Caco-2 (cell line): ENCODE results near the gene IQGAP3. TPM values are rescaled to one million over a fixed set of nuclear protein-coding genes. Genes with fewer than 3 reads are reported as not detected.

Experiments used
- BruUV-seq: library from RNA; stranded (reverse); fragments of 400-500 nt; replicated peaks from 2 replicates; lab custom pipeline; 2021; lab: Mats Ljungman, UMichigan
- CTCF ChIA-PET: fragments of 300-600 bp; sonication (Branson Sonifier 250); formaldehyde crosslinking; loops from one replicate; lab custom pipeline; 2022; ENCODE audit warnings: antibody characterized with exemption; lab: Charles Lee
- POLR2A ChIA-PET: fragments of 300-600 bp; sonication (Branson Sonifier 250); formaldehyde crosslinking; loops from one replicate; lab custom pipeline; 2022; ENCODE audit warnings: antibody characterized with exemption; lab: Charles Lee
- DNase-seq, 2 experiments: peaks; one replicate each; pipeline versions ENCODE4 v3.0.0 to v3.0.0-alpha.2; 2020 to 2022
- H3K27me3 ChIP-seq: replicated peaks from 2 replicates; pipeline ENCODE4 v1.6.0; 2011; ENCODE audit warnings: low read length; ENCODE audit not compliant: control insufficient read depth, insufficient read depth
- H3K36me3 ChIP-seq: 2 replicates; pipeline ENCODE4 v1.5.1; 2011; ENCODE audit warnings: low read length; ENCODE audit not compliant: control insufficient read depth, insufficient read depth
- H3K4me1 ChIP-seq: fragments of 250-450 bp; sonication (Bioruptor Pico); 2 replicates; pipeline ENCODE4 v1.5.1; 2020; ENCODE audit warnings: mild to moderate bottlenecking
- H3K4me3 ChIP-seq: 2 replicates; pipeline ENCODE4 v1.5.1; 2011; ENCODE audit warnings: low read depth, mild to moderate bottlenecking, control low read depth, low read length
- H3K9me3 ChIP-seq: fragments of 250-450 bp; sonication (Bioruptor Pico); 2 replicates; pipeline ENCODE4 v1.5.1; 2020; ENCODE audit warnings: mild to moderate bottlenecking, moderate library complexity
- H3K27ac Mint-ChIP-seq: one replicate; pipeline ENCODE4 v1.8.0; 2022; ENCODE audit warnings: mixed read lengths; ENCODE audit not compliant: unreplicated experiment
- H3K27me3 Mint-ChIP-seq: one replicate; pipeline ENCODE4 v1.8.0; 2022; ENCODE audit warnings: mixed read lengths; ENCODE audit not compliant: insufficient read depth, unreplicated experiment
- H3K36me3 Mint-ChIP-seq: one replicate; pipeline ENCODE4 v1.8.0; 2022; ENCODE audit warnings: mild to moderate bottlenecking, mixed read lengths; ENCODE audit not compliant: insufficient read depth, unreplicated experiment
- H3K4me1 Mint-ChIP-seq: one replicate; pipeline ENCODE4 v1.8.0; 2022; ENCODE audit warnings: low read depth, mixed read lengths; ENCODE audit not compliant: unreplicated experiment
- H3K4me3 Mint-ChIP-seq: one replicate; pipeline ENCODE4 v1.8.0; 2022; ENCODE audit warnings: mild to moderate bottlenecking, moderate library complexity, mixed read lengths; ENCODE audit not compliant: unreplicated experiment
- H3K9me3 Mint-ChIP-seq: one replicate; pipeline ENCODE4 v1.8.0; 2022; ENCODE audit warnings: mixed read lengths; ENCODE audit not compliant: unreplicated experiment
- intact Hi-C: fragments of 100-400 bp; cut with micrococcal nuclease; formaldehyde crosslinking; loops from one replicate; pipeline ENCODE4 v1.10.0; 2022; ENCODE audit not compliant: unreplicated experiment
- total RNA-seq: library from RNA; stranded (reverse); gene quantifications from 2 replicates; pipeline ENCODE4 v1.2.3, GENCODE V29; 2022
- TF ChIP-seq, protein P1 (sequence below), 2 experiments: fragments of 200-600 bp in 1 of 2; IDR thresholded peaks; 1 replicate in 1 of 2; 2 replicates in 1 of 2; pipeline versions ENCODE4 v1.5.1 to v1.8.0; 2011 to 2022; ENCODE audit warnings: antibody characterized with exemption in 1 of 2, control low read depth in 1 of 2, inconsistent platforms in 1 of 2, low read depth in 1 of 2, low read length in 1 of 2, mild to moderate bottlenecking in 1 of 2, moderate library complexity in 1 of 2; ENCODE audit not compliant: insufficient read depth in 1 of 2, severe bottlenecking in 1 of 2, unreplicated experiment in 1 of 2

Gene IQGAP3
- total RNA-seq, 1 experiment from 2014 or later: 37.6 TPM

- Mint-ChIP-seq H3K27me3 (no peaks in the 10 kb centered on the region), H3K27ac (peak overlapping the region; percentile 88), H3K9me3 (no peaks in the 10 kb centered on the region), H3K36me3 (peaks cover 23% of the 10 kb centered on the region), H3K4me3 (peak overlapping the region; percentile 79), H3K4me1 (no peaks in the 10 kb centered on the region)
- ChIA-PET CTCF (interaction anchor here (0.9 to 1.0 kb wide), 2 partner anchors 10 to 216 kb away, joined by 3 to 5 read pairs; partner anchors contain the start of gene NAXE), POLR2A (interaction anchor here (0.6 to 1.0 kb wide), 3 partner anchors 10 to 145 kb away, joined by 5 to 12 read pairs (median 8); partner anchors contain the start of genes MEF2D and NAXE)
- peaks cover 8% of the 10 kb centered on the region; the same call in 1 of the 2 replicates for H3K4me1 ChIP-seq
- TF ChIP-seq, protein P1, sequence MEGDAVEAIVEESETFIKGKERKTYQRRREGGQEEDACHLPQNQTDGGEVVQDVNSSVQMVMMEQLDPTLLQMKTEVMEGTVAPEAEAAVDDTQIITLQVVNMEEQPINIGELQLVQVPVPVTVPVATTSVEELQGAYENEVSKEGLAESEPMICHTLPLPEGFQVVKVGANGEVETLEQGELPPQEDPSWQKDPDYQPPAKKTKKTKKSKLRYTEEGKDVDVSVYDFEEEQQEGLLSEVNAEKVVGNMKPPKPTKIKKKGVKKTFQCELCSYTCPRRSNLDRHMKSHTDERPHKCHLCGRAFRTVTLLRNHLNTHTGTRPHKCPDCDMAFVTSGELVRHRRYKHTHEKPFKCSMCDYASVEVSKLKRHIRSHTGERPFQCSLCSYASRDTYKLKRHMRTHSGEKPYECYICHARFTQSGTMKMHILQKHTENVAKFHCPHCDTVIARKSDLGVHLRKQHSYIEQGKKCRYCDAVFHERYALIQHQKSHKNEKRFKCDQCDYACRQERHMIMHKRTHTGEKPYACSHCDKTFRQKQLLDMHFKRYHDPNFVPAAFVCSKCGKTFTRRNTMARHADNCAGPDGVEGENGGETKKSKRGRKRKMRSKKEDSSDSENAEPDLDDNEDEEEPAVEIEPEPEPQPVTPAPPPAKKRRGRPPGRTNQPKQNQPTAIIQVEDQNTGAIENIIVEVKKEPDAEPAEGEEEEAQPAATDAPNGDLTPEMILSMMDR (IDR thresholded peaks at IDR 0.05; ENCODE audit: insufficient read depth in 1 of 2, low read depth in 1 of 2, low read length in 1 of 2, severe bottlenecking in 1 of 2, unreplicated experiment in 1 of 2): no peak
- 0 out of 2 replicates have a peak, but pooled peaks cover 1% of the 10 kb centered on the region for H3K36me3 ChIP-seq
- H3K4me3 ChIP-seq: peak overlapping the region; percentile 84
- no peaks in the 10 kb centered on the region for H3K9me3 ChIP-seq
- DNase-seq: no peak
- intact Hi-C loops: loop anchor here (1.0 to 10.0 kb wide), 3 partner anchors 11 to 217 kb away; partner anchors contain the start of genes MEF2D and NAXE
- BruUV-seq: TSS peak; percentile 29
- no peaks in the 10 kb centered on the region for H3K27me3 ChIP-seq
Measured at GRCh38 chr1:156601892-156602291, 29.5 kb upstream of the IQGAP3 start.

DNA sequence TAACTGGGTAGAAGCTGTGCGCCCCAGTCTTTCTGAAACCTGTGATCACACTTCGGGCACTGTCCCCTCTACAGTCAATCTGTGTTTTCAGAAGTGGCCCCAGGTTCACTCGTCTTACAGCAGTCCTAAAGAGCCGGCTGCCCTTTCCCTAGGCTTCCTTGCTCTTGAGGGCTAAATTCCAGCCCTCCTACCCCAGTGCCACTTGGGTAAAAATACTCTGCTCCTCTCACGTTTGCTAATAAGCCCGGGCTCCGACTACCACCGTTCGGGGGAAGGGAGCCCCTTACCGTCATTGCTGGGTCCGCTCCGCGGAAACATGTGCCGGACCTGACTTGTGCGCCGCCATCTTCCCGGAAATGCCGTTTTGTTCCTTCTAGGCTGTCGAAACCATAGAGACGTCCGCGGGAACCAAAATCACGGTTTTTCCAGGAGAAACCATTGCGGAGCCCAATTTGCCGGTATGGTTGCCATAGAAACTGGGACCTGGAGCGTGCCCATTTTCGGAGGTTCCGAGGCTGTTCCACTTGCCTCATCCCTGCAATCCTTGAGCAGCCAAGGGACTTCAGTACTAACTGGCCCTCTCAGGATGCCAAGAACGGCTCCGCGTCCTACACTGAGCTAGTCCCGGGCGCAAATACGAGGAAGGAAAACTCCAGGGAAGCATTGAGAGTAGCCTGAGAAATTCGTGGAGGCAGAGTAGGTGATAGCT, 28.9 kb upstream of the IQGAP3 start, which contains the start of gene GPATCH4:
GPATCH4 (minus strand) TSS at position 358 of the 709 bp plus-strand sequence.
- H3K36me3 Mint-ChIP-seq: peaks cover 23% of the 10 kb centered on the region
- no peaks in the 10 kb centered on the region for H3K4me1 Mint-ChIP-seq
- intact Hi-C loops: loop anchor here (1.0 to 10.0 kb wide), 3 partner anchors 10 to 216 kb away; partner anchors contain the start of genes MEF2D and NAXE
- H3K27me3 ChIP-seq: no peaks in the 10 kb centered on the region
- H3K4me3 Mint-ChIP-seq: peak within 1 kb of the TSS; percentile 79
- no peaks in the 10 kb centered on the region for H3K9me3 ChIP-seq
- TF ChIP-seq, protein P1 (IDR thresholded peaks at IDR 0.05; ENCODE audit: insufficient read depth in 1 of 2, low read depth in 1 of 2, low read length in 1 of 2, severe bottlenecking in 1 of 2, unreplicated experiment in 1 of 2): no peak
- peak; percentile 85 for DNase-seq
- peak within 1 kb of the TSS; percentile 84 for H3K4me3 ChIP-seq
- H3K4me1 ChIP-seq: peaks cover 8% of the 10 kb centered on the region; the same call in 1 of the 2 replicates
- H3K27me3 Mint-ChIP-seq: no peaks in the 10 kb centered on the region
- no peaks in the 10 kb centered on the region for H3K9me3 Mint-ChIP-seq
- H3K27ac Mint-ChIP-seq: peak within 1 kb of the TSS; percentile 88
- 0 out of 2 replicates have a peak, but pooled peaks cover 1% of the 10 kb centered on the region for H3K36me3 ChIP-seq
- ChIA-PET POLR2A (interaction anchor here (0.6 to 1.0 kb wide), 3 partner anchors 10 to 144 kb away, joined by 5 to 12 read pairs (median 8); partner anchors contain the start of genes MEF2D and NAXE), CTCF (interaction anchor here (0.9 to 1.0 kb wide), 2 partner anchors 10 to 216 kb away, joined by 3 to 5 read pairs; partner anchors contain the start of gene NAXE)
- BruUV-seq: no TSS peak

DNA sequence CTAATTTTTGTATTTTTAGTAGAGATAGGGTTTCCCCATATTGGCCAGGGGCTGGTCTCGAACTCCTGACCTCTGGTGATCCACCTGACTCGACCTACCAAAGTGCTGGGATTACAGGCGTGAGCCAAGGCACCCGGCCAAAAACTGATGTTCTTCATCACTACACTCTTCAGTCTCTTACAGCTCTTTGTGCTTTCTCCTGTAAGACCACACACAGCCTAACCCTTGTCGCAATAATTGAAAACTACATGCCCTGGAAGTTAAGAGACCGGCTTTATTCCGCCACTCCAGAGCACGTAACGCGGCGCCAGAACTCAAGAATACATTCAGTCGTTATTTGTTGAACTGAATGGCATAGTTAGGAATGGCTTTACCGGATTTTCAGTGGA, 28.4 kb upstream of the IQGAP3 start:
- Histone ChIP-seq H3K4me3 (peak overlapping the region; percentile 84), H3K36me3 (0 out of 2 replicates have a peak, but pooled peaks cover 1% of the 10 kb centered on the region), H3K4me1 (peaks cover 8% of the 10 kb centered on the region; the same call in 1 of the 2 replicates), H3K27me3 (no peaks in the 10 kb centered on the region), H3K9me3 (no peaks in the 10 kb centered on the region)
- no peaks in the 10 kb centered on the region for H3K9me3 Mint-ChIP-seq
- no peaks in the 10 kb centered on the region for H3K4me1 Mint-ChIP-seq
- H3K27ac Mint-ChIP-seq: peak overlapping the region; percentile 88
- TSS peak; percentile 73 for BruUV-seq
- H3K4me3 Mint-ChIP-seq: peak overlapping the region; percentile 79
- H3K27me3 Mint-ChIP-seq: no peaks in the 10 kb centered on the region
- intact Hi-C loops: loop anchor here (1.0 to 10.0 kb wide), 3 partner anchors 9 to 216 kb away; partner anchors contain the start of genes MEF2D and NAXE
- TF ChIP-seq, protein P1 (IDR thresholded peaks at IDR 0.05; ENCODE audit: insufficient read depth in 1 of 2, low read depth in 1 of 2, low read length in 1 of 2, severe bottlenecking in 1 of 2, unreplicated experiment in 1 of 2): no peak
- ChIA-PET CTCF (no interaction called here), POLR2A (interaction anchor here (0.6 kb wide), 1 partner anchor 9 kb away, joined by 3 read pairs; the partner anchor contains the start of gene NAXE)
- no peak for DNase-seq
- H3K36me3 Mint-ChIP-seq: peaks cover 23% of the 10 kb centered on the region
